GM23338 (cell line): ENCODE results near the gene ATP8A1. TPM values are rescaled to one million over a fixed set of nuclear protein-coding genes. Genes with fewer than 3 reads are reported as not detected.

Experiments
- ATAC-seq: fragments of 200-7000 bp; cut with Tn5 transposase; 3 replicates; pipeline ENCODE4 v1.9.1; 2020
- DNase-seq: peaks from one replicate; pipeline ENCODE4 v3.0.0-alpha.2; 2015; ENCODE audit warnings: low spot score
- H2AFZ ChIP-seq: fragments of 200-600 bp; sonication (generic); 2 replicates; pipeline ENCODE4 v1.8.0; 2016; ENCODE audit warnings: antibody characterized with exemption, mild to moderate bottlenecking, moderate library complexity
- H3F3A ChIP-seq: fragments of 200-600 bp; sonication (generic); replicated peaks from 2 replicates; pipeline ENCODE4 v1.8.0; 2017; ENCODE audit warnings: antibody characterized with exemption, mixed run types, low read depth
- H3K27ac ChIP-seq: fragments of 200-600 bp; sonication (generic); 2 replicates; pipeline ENCODE4 v1.6.1; 2016; ENCODE audit warnings: low read depth
- H3K27me3 ChIP-seq: fragments of 200-600 bp; sonication (generic); 2 replicates; pipeline ENCODE4 v1.8.0; 2016; ENCODE audit warnings: mild to moderate bottlenecking, mixed run types, moderate library complexity; ENCODE audit not compliant: insufficient read depth
- H3K36me3 ChIP-seq: fragments of 200-600 bp; sonication (generic); 2 replicates; pipeline ENCODE4 v1.8.0; 2016; ENCODE audit warnings: mild to moderate bottlenecking; ENCODE audit not compliant: insufficient read depth
- H3K4me1 ChIP-seq: fragments of 200-600 bp; sonication (generic); 2 replicates; pipeline ENCODE4 v1.8.0; 2016; ENCODE audit warnings: mild to moderate bottlenecking, moderate library complexity; ENCODE audit not compliant: insufficient read depth
- H3K4me2 ChIP-seq: fragments of 200-600 bp; sonication (generic); 2 replicates; pipeline ENCODE4 v1.7.1; 2017; ENCODE audit warnings: mixed run types
- H3K4me3 ChIP-seq: fragments of 200-600 bp; sonication (generic); 2 replicates; pipeline ENCODE4 v1.6.1; 2016; ENCODE audit warnings: mixed run types
- H3K79me2 ChIP-seq: fragments of 200-600 bp; sonication (generic); replicated peaks from 2 replicates; pipeline ENCODE4 v1.8.0; 2017; ENCODE audit warnings: mild to moderate bottlenecking; ENCODE audit not compliant: insufficient read depth
- H3K9me2 ChIP-seq: fragments of 200-600 bp; sonication (generic); 2 replicates; pipeline ENCODE4 v1.8.0; 2017; ENCODE audit not compliant: insufficient read depth
- H4K20me1 ChIP-seq: fragments of 200-600 bp; sonication (generic); replicated peaks from 2 replicates; pipeline ENCODE4 v1.8.0; 2017; ENCODE audit warnings: mild to moderate bottlenecking; ENCODE audit not compliant: insufficient read depth
- H3K27ac Mint-ChIP-seq: 2 replicates; pipeline ENCODE4 v1.8.0; 2020; ENCODE audit warnings: inconsistent platforms, mild to moderate bottlenecking, moderate library complexity, mixed read lengths
- H3K27me3 Mint-ChIP-seq: 3 replicates; pipeline ENCODE4 v1.8.0; 2022; ENCODE audit warnings: low read depth, mild to moderate bottlenecking, moderate library complexity, mixed read lengths, inconsistent platforms; ENCODE audit not compliant: insufficient read depth, poor library complexity
- H3K36me3 Mint-ChIP-seq: 3 replicates; pipeline ENCODE4 v1.8.0; 2021; ENCODE audit warnings: low read depth, mild to moderate bottlenecking, inconsistent platforms, moderate library complexity, mixed read lengths
- H3K4me1 Mint-ChIP-seq: 3 replicates; pipeline ENCODE4 v1.8.0; 2020; ENCODE audit warnings: mild to moderate bottlenecking, inconsistent platforms, mixed read lengths
- H3K4me3 Mint-ChIP-seq: 3 replicates; pipeline ENCODE4 v1.8.0; 2021; ENCODE audit warnings: moderate library complexity, mild to moderate bottlenecking, inconsistent platforms, mixed read lengths
- H3K9me3 Mint-ChIP-seq: 3 replicates; pipeline ENCODE4 v1.8.0; 2020; ENCODE audit warnings: moderate library complexity, mild to moderate bottlenecking, inconsistent platforms, mixed read lengths
- CREB1 ChIP-seq: fragments of 250-450 bp; sonication (Bioruptor Pico); IDR thresholded peaks from 2 replicates; pipeline ENCODE4 v1.5.0; 2020; ENCODE audit warnings: low read depth, mild to moderate bottlenecking, moderate library complexity
- CTCF ChIP-seq, 2 experiments: fragments of 200-600 bp in 1 of 2; sonication (generic) in 1 of 2; conservative IDR thresholded peaks; 2 replicates each; pipeline versions ENCODE4 v1.5.1 to v1.6.1; 2016 to 2017; ENCODE audit warnings: antibody characterized with exemption in 2 of 2, low read depth in 2 of 2, mild to moderate bottlenecking in 2 of 2, moderate library complexity in 1 of 2
- EZH2 ChIP-seq: fragments of 200-600 bp; sonication (generic); IDR thresholded peaks from one replicate; pipeline ENCODE4 v1.8.0; 2017; ENCODE audit warnings: antibody characterized with exemption, mild to moderate bottlenecking, low read depth; ENCODE audit not compliant: unreplicated experiment
- EZH2phosphoT487 ChIP-seq: fragments of 200-600 bp; sonication (generic); IDR thresholded peaks from one replicate; pipeline ENCODE4 v1.8.1; 2018; ENCODE audit warnings: antibody characterized with exemption; ENCODE audit not compliant: unreplicated experiment
- JUNB ChIP-seq: IDR thresholded peaks from one replicate; pipeline ENCODE4 v1.6.1; 2016; ENCODE audit warnings: antibody characterized with exemption; ENCODE audit not compliant: unreplicated experiment
- NANOG ChIP-seq: IDR thresholded peaks from 2 replicates; pipeline ENCODE4 v1.6.1; 2016; ENCODE audit warnings: antibody characterized with exemption, borderline replicate concordance
- REST ChIP-seq: IDR thresholded peaks from one replicate; pipeline ENCODE4 v1.6.1; 2018; ENCODE audit warnings: antibody characterized with exemption; ENCODE audit not compliant: unreplicated experiment
- STAT1 ChIP-seq: IDR thresholded peaks from one replicate; pipeline ENCODE4 v1.6.1; 2016; ENCODE audit warnings: antibody characterized with exemption; ENCODE audit not compliant: unreplicated experiment
- ZNF331 ChIP-seq: fragments of 250-450 bp; sonication (Bioruptor Pico); IDR thresholded peaks from 2 replicates; pipeline ENCODE4 v1.5.0; 2020; ENCODE audit warnings: low read depth, mild to moderate bottlenecking, moderate library complexity
- polyA plus RNA-seq: library from polyadenylated mRNA; unstranded; fragments of >200 nt; fragmentation: Nextera tagmentation; extraction: Ambion mirVana; gene quantifications from 2 replicates; pipeline ENCODE4 v1.2.1, GENCODE V29; 2016
- total RNA-seq: library from RNA; depleted of rRNA; stranded (reverse); fragments of >200 nt; shearing (Covaris generic); gene quantifications from 2 replicates; pipeline ENCODE4 v1.2.3, GENCODE V29; 2014

The ATP8A1 gene
- total and polyA plus RNA-seq, 2 experiments from 2014 or later, result 6.8 to 66.3 TPM

GRCh38 chr4:42573249-42573648 is 83.7 kb downstream of the ATP8A1 start:
- H3K27me3 Mint-ChIP-seq, result no peaks in the 10 kb centered on the region
- H3K36me3 Mint-ChIP-seq, result no peaks in the 10 kb centered on the region
- no peak for DNase-seq
- TF ChIP-seq EZH2phosphoT487 (no peak), CREB1 (CRISPR knock-in tag) (no peak), CTCF (conservative IDR thresholded peaks at IDR 0.05; ENCODE audit: low read depth in 2 of 2) (no peak), EZH2 (no peak), STAT1 (no peak), JUNB (no peak)
- H3K4me3 Mint-ChIP-seq, result no peak overlapping the region
- no peak overlapping the region for H3K4me2 ChIP-seq
- H3K4me1 ChIP-seq, result no peaks in the 10 kb centered on the region
- no peak overlapping the region for H2AFZ ChIP-seq
- no peak overlapping the region for H3K27ac ChIP-seq
- no peaks in the 10 kb centered on the region for H3F3A ChIP-seq
- no peak for ATAC-seq
- no peaks in the 10 kb centered on the region for H3K4me1 Mint-ChIP-seq
- H3K36me3 ChIP-seq, result no peaks in the 10 kb centered on the region
- no peak overlapping the region for H3K4me3 ChIP-seq
- no peaks in the 10 kb centered on the region for H3K27me3 ChIP-seq
- H4K20me1 ChIP-seq, result peaks cover 4% of the 10 kb centered on the region; the same call in 1 of the 2 replicates
- H3K79me2 ChIP-seq, result no peaks in the 10 kb centered on the region
- no peak overlapping the region for H3K27ac Mint-ChIP-seq
- H3K9me2 ChIP-seq, result no peaks in the 10 kb centered on the region
- H3K9me3 Mint-ChIP-seq, result no peaks in the 10 kb centered on the region

- H3K36me3 ChIP-seq, result no peaks in the 10 kb centered on the region
- no peaks in the 10 kb centered on the region for H3F3A ChIP-seq
- H3K4me2 ChIP-seq, result no peak overlapping the region
- no peaks in the 10 kb centered on the region for H3K9me3 Mint-ChIP-seq
- no peaks in the 10 kb centered on the region for H3K27me3 ChIP-seq
- H3K79me2 ChIP-seq, result no peaks in the 10 kb centered on the region
- no peaks in the 10 kb centered on the region for H3K4me1 Mint-ChIP-seq
- H2AFZ ChIP-seq, result no peak overlapping the region
- peaks cover 4% of the 10 kb centered on the region; the same call in 1 of the 2 replicates for H4K20me1 ChIP-seq
- H3K27ac ChIP-seq, result no peak overlapping the region
- H3K9me2 ChIP-seq, result no peaks in the 10 kb centered on the region
- H3K4me1 ChIP-seq, result no peaks in the 10 kb centered on the region
- peak; percentile 4 for DNase-seq
- TF ChIP-seq ZNF331 (CRISPR knock-in tag) (no peak), CTCF (conservative IDR thresholded peaks at IDR 0.05; ENCODE audit: low read depth in 2 of 2) (no peak), NANOG (no peak), JUNB (no peak), STAT1 (no peak), CREB1 (CRISPR knock-in tag) (no peak), REST (no peak)
- no peak overlapping the region for H3K4me3 Mint-ChIP-seq
- H3K27ac Mint-ChIP-seq, result peak overlapping the region; percentile 24; the same call in 1 of the 2 replicates
- H3K27me3 Mint-ChIP-seq, result no peaks in the 10 kb centered on the region
- no peak overlapping the region for H3K4me3 ChIP-seq
- no peaks in the 10 kb centered on the region for H3K36me3 Mint-ChIP-seq
- ATAC-seq, result peak; percentile 41
These were observed 86.7 kb downstream of the ATP8A1 start for GRCh38 chr4:42570221-42570620.
